Liver (tissue), 9 donors: Measurements from ENCODE around the gene CACNA1C. TPM values are rescaled to one million over a fixed set of nuclear protein-coding genes. Genes with fewer than 3 reads are reported as not detected.

ENCODE experiments used
- DNase-seq: peaks from one replicate; pipeline ENCODE4 v3.0.0-alpha.2; 2017; ENCODE audit warnings: low spot score
- H3K27ac ChIP-seq, 2 donors: one replicate each; pipeline ENCODE4 v1.7.0; 2013; ENCODE audit warnings: inconsistent platforms in 2 of 2, low read length in 2 of 2, control low read depth in 1 of 2, low read depth in 1 of 2, mild to moderate bottlenecking in 1 of 2
- H3K27me3 ChIP-seq, 4 donors: one replicate each; pipeline versions ENCODE4 v1.6.1 to v1.7.0; 2013; ENCODE audit warnings: low read length in 3 of 4, inconsistent platforms in 1 of 4, mild to moderate bottlenecking in 1 of 4, moderate library complexity in 1 of 4; ENCODE audit not compliant: control insufficient read depth in 4 of 4, insufficient read depth in 4 of 4
- H3K36me3 ChIP-seq, 4 donors: one replicate each; pipeline versions ENCODE4 v1.6.1 to v1.7.0; 2013; ENCODE audit warnings: low read length in 3 of 4, mild to moderate bottlenecking in 3 of 4, low read depth in 1 of 4, moderate library complexity in 1 of 4; ENCODE audit not compliant: control insufficient read depth in 4 of 4, insufficient read depth in 3 of 4
- H3K4me1 ChIP-seq, 4 donors: one replicate each; pipeline versions ENCODE4 v1.6.1 to v1.7.0; 2013; ENCODE audit warnings: low read length in 3 of 4, mild to moderate bottlenecking in 3 of 4, moderate library complexity in 1 of 4; ENCODE audit not compliant: control insufficient read depth in 4 of 4, insufficient read depth in 4 of 4
- H3K4me3 ChIP-seq, 3 donors: one replicate each; pipeline versions ENCODE4 v1.6.1 to v1.7.0; 2013; ENCODE audit warnings: low read length in 3 of 3, control low read depth in 1 of 3, low read depth in 1 of 3, mild to moderate bottlenecking in 1 of 3
- H3K9ac ChIP-seq, 2 donors: one replicate each; pipeline ENCODE4 v1.7.0; 2013; ENCODE audit warnings: low read length in 2 of 2, mild to moderate bottlenecking in 2 of 2, moderate library complexity in 2 of 2, control low read depth in 1 of 2, low read depth in 1 of 2
- H3K9me3 ChIP-seq, 4 donors: one replicate each; pipeline versions ENCODE4 v1.6.1 to v1.7.0; 2013; ENCODE audit warnings: low read length in 3 of 4; ENCODE audit not compliant: control insufficient read depth in 4 of 4
- CTCF ChIP-seq: fragments of 150-350 bp; IDR thresholded peaks from 2 replicates; pipeline ENCODE4 v1.5.1; 2017; ENCODE audit warnings: improper control_type of control experiment, low read depth, low read length; ENCODE audit not compliant: missing input control
- EGR1 ChIP-seq, 2 donors: IDR thresholded peaks; 2 replicates each; pipeline ENCODE4 v1.6.1; 2016 to 2018; ENCODE audit warnings: antibody characterized with exemption in 2 of 2, low read depth in 2 of 2
- FOXA1 ChIP-seq: IDR thresholded peaks from 2 replicates; pipeline ENCODE4 v1.6.1; 2016; ENCODE audit warnings: antibody characterized with exemption
- FOXA2 ChIP-seq: IDR thresholded peaks from 2 replicates; pipeline ENCODE4 v1.6.1; 2016; ENCODE audit warnings: antibody characterized with exemption
- GABPA ChIP-seq, 2 donors: IDR thresholded peaks in 1 of 2; conservative IDR thresholded peaks in 1 of 2; 2 replicates each; pipeline ENCODE4 v1.6.1; 2016; ENCODE audit warnings: antibody characterized with exemption in 2 of 2, mild to moderate bottlenecking in 1 of 2, moderate library complexity in 1 of 2
- HNF4A ChIP-seq, 2 donors: conservative IDR thresholded peaks; 2 replicates each; pipeline ENCODE4 v1.6.1; 2016; ENCODE audit warnings: antibody characterized with exemption in 2 of 2, mild to moderate bottlenecking in 2 of 2
- JUND ChIP-seq, 2 donors: IDR thresholded peaks; 2 replicates each; pipeline ENCODE4 v1.6.1; 2016; ENCODE audit warnings: antibody characterized with exemption in 2 of 2
- MAX ChIP-seq: IDR thresholded peaks from 2 replicates; pipeline ENCODE4 v1.6.1; 2016; ENCODE audit warnings: antibody characterized with exemption
- NR2F2 ChIP-seq: IDR thresholded peaks from 2 replicates; pipeline ENCODE4 v1.6.1; 2016; ENCODE audit warnings: antibody characterized with exemption
- RAD21 ChIP-seq, 2 donors: IDR thresholded peaks; 2 replicates each; pipeline ENCODE4 v1.6.1; 2016; ENCODE audit warnings: antibody characterized with exemption in 2 of 2, mild to moderate bottlenecking in 2 of 2
- REST ChIP-seq: IDR thresholded peaks from 2 replicates; pipeline ENCODE4 v1.6.1; 2016; ENCODE audit warnings: antibody characterized with exemption, mild to moderate bottlenecking
- RXRA ChIP-seq, 2 donors: IDR thresholded peaks; 2 replicates each; pipeline ENCODE4 v1.6.1; 2017 to 2018; ENCODE audit warnings: antibody characterized with exemption in 2 of 2, mild to moderate bottlenecking in 1 of 2
- TAF1 ChIP-seq: conservative IDR thresholded peaks from 2 replicates; pipeline ENCODE4 v1.6.1; 2016; ENCODE audit warnings: antibody characterized with exemption, mild to moderate bottlenecking
- YY1 ChIP-seq: IDR thresholded peaks from 2 replicates; pipeline ENCODE4 v1.6.1; 2016; ENCODE audit warnings: antibody characterized with exemption, mild to moderate bottlenecking
- WGBS: extraction: QIAGEN DNeasy Blood & Tissue Kit; methylation state at CpG from one replicate; pipeline ENCODE4 v1.1.7; 2013; 5-methylcytosine and 5-hydroxymethylcytosine counted together
- polyA plus RNA-seq, 2 donors: library from polyadenylated mRNA; stranded (reverse) in 1 of 2; unstranded in 1 of 2; fragments of 200-250 nt in 1 of 2; fragments of >200 nt in 1 of 2; fragmentation: Nextera tagmentation in 1 of 2; extraction: Ambion mirVana in 1 of 2; gene quantifications; one replicate each; pipeline versions ENCODE4 v1.2.1 to v1.2.3, GENCODE V29; 2013 to 2015
- total RNA-seq, 2 donors: library from RNA; depleted of rRNA; stranded (reverse); fragments of >200 nt; gene quantifications; one replicate each; pipeline ENCODE4 v1.2.3, GENCODE V29; 2014
- TF ChIP-seq, protein P1 (sequence below): IDR thresholded peaks from 2 replicates; pipeline ENCODE4 v1.6.1; 2016; ENCODE audit warnings: antibody characterized with exemption
- donor health status: healthy.
- donor health status: healthy.
- donor health status: healthy.
- donor health status: healthy.
- donor health status: healthy.

Gene CACNA1C
- total and polyA plus RNA-seq, 4 donors = 0.23 to 1.9 (median 0.41) TPM

GRCh38 chr12:2346416-2346815, 293.6 kb downstream of the CACNA1C start:
- Histone ChIP-seq H3K27me3 (peaks cover 0 to 2% (median 0%) of the 10 kb centered on the region in 4 donors), H3K4me1 (no peaks in the 10 kb centered on the region), H3K27ac (no peak overlapping the region), H3K36me3 (no peaks in the 10 kb centered on the region), H3K9ac (no peak overlapping the region), H3K4me3 (no peak overlapping the region), H3K9me3 (no peaks in the 10 kb centered on the region)
- DNase-seq = no peak
- WGBS = 76% methylated on average over 5 of the region's 5 CpGs
- TF ChIP-seq YY1 (no peak), CTCF (no peak)

DNA sequence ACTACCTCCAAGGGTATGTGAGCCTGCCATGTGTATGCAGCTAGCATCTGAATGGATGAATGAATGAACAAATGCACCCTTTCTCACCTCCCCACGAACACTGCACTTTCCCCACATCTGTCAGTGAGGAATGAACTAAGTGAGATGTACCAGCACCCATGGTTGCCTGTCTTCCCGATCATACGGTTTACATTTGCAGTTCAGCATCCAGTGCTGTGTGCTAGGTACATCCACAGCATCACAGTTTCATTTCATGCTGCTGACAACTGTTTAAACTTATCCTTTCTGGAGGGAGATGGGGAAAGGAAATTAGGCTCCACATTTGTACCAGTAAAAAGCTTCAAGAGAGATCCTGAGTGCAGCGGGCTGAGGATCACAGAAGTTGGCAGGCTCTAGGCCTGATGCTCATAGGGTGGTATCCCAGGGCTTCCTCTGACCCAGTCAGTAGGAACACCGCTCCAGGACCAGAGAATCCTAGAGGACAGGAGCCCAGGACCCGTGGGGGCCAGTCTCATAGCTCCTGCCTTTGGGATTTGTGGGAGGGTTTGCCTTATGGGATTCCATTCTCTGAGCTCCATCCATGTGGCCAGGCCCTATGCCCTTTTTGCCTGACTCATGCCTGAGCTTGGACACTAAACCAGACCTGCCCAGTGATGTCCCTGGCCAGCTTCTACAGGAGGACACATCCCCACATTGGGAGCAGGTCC, 294.5 kb downstream of the CACNA1C start:
- WGBS = 85% methylated on average over 6 of the region's 6 CpGs
- H3K9ac ChIP-seq = no peak overlapping the region
- TF ChIP-seq, protein P1, sequence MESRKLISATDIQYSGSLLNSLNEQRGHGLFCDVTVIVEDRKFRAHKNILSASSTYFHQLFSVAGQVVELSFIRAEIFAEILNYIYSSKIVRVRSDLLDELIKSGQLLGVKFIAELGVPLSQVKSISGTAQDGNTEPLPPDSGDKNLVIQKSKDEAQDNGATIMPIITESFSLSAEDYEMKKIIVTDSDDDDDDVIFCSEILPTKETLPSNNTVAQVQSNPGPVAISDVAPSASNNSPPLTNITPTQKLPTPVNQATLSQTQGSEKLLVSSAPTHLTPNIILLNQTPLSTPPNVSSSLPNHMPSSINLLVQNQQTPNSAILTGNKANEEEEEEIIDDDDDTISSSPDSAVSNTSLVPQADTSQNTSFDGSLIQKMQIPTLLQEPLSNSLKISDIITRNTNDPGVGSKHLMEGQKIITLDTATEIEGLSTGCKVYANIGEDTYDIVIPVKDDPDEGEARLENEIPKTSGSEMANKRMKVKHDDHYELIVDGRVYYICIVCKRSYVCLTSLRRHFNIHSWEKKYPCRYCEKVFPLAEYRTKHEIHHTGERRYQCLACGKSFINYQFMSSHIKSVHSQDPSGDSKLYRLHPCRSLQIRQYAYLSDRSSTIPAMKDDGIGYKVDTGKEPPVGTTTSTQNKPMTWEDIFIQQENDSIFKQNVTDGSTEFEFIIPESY = no peak
- TF ChIP-seq YY1 (no peak), FOXA1 (no peak), MAX (no peak), RXRA (IDR thresholded peaks at IDR 0.05) (no peak), NR2F2 (no peak), HNF4A (conservative IDR thresholded peaks at IDR 0.05) (no peak), REST (no peak), FOXA2 (no peak), JUND (IDR thresholded peaks at IDR 0.05) (no peak), EGR1 (IDR thresholded peaks at IDR 0.05; ENCODE audit: low read depth in 2 of 2) (no peak), TAF1 (no peak), GABPA (IDR thresholded peaks at IDR 0.05 in 1 of 2, conservative IDR thresholded peaks at IDR 0.05 in 1 of 2) (no peak), RAD21 (IDR thresholded peaks at IDR 0.05) (no peak)

More for the DNA sequence above, 294.5 kb downstream of the CACNA1C start:
- Histone ChIP-seq H3K9me3 (no peaks in the 10 kb centered on the region), H3K4me1 (no peaks in the 10 kb centered on the region), H3K27ac (no peak overlapping the region), H3K27me3 (peaks cover 0 to 2% (median 0%) of the 10 kb centered on the region in 4 donors), H3K4me3 (no peak overlapping the region), H3K36me3 (no peaks in the 10 kb centered on the region)
- DNase-seq = no peak
